Mucosa of stomach (tissue), 1 donor: Measurements from ENCODE around the gene PHLPP1.
"Not testable (repeated sequence)": the region's sequence is repeated elsewhere in the genome, so short reads cannot be mapped to it uniquely, and the experiment has no call there.

Source experiments
- H3K27me3 ChIP-seq: one replicate; pipeline ENCODE4 v1.7.0; 2013; ENCODE audit warnings: mild to moderate bottlenecking, low read length; ENCODE audit not compliant: control insufficient read depth, insufficient read depth
- H3K36me3 ChIP-seq: one replicate; pipeline ENCODE4 v1.7.0; 2013; ENCODE audit warnings: low read length; ENCODE audit not compliant: control insufficient read depth, insufficient read depth
- H3K4me1 ChIP-seq: one replicate; pipeline ENCODE4 v1.7.0; 2013; ENCODE audit warnings: mild to moderate bottlenecking, low read length; ENCODE audit not compliant: control insufficient read depth, insufficient read depth
- H3K4me3 ChIP-seq: one replicate; pipeline ENCODE4 v1.7.0; 2013; ENCODE audit warnings: low read length
- H3K9ac ChIP-seq: one replicate; pipeline ENCODE4 v1.7.0; 2013; ENCODE audit warnings: mild to moderate bottlenecking, low read length, moderate library complexity
- H3K9me3 ChIP-seq: one replicate; pipeline ENCODE4 v1.7.0; 2013; ENCODE audit warnings: mild to moderate bottlenecking, low read length, moderate library complexity; ENCODE audit not compliant: control insufficient read depth
- donor health status: Pancreatic carcinoma.

The PHLPP1 gene

GRCh38 chr18:62898359-62898758 is 183.0 kb downstream of the PHLPP1 start:
- no peaks in the 10 kb centered on the region for H3K9me3 ChIP-seq
- no peak overlapping the region for H3K9ac ChIP-seq
- no peaks in the 10 kb centered on the region for H3K27me3 ChIP-seq
- H3K4me1 ChIP-seq: no peaks in the 10 kb centered on the region
- no peaks in the 10 kb centered on the region for H3K36me3 ChIP-seq
- H3K4me3 ChIP-seq: no peak overlapping the region

DNA sequence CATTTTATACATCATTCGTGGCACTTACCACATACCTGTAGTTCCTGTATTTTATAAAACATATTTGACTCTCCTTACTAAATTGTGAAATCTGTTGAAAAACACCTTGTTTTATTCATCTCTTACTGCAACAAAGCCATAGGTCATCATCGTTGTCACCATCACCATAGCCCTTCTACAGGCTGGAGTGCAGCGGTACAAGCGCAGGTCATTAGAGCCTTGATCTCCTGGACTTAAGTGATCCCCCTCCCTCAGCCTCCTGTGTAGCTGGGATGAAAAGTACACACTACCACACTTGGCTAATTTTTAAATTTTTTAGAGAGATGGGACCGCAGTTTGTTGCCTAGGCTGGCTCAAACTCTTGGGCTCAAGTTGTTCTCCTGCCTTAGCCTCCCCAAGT is 184.2 kb downstream of the PHLPP1 start:
- no peaks in the 10 kb centered on the region for H3K4me1 ChIP-seq
- H3K9ac ChIP-seq: no peak overlapping the region
- H3K27me3 ChIP-seq: no peaks in the 10 kb centered on the region
- H3K36me3 ChIP-seq: no peaks in the 10 kb centered on the region
- no peak overlapping the region for H3K4me3 ChIP-seq
- no peaks in the 10 kb centered on the region for H3K9me3 ChIP-seq

DNA sequence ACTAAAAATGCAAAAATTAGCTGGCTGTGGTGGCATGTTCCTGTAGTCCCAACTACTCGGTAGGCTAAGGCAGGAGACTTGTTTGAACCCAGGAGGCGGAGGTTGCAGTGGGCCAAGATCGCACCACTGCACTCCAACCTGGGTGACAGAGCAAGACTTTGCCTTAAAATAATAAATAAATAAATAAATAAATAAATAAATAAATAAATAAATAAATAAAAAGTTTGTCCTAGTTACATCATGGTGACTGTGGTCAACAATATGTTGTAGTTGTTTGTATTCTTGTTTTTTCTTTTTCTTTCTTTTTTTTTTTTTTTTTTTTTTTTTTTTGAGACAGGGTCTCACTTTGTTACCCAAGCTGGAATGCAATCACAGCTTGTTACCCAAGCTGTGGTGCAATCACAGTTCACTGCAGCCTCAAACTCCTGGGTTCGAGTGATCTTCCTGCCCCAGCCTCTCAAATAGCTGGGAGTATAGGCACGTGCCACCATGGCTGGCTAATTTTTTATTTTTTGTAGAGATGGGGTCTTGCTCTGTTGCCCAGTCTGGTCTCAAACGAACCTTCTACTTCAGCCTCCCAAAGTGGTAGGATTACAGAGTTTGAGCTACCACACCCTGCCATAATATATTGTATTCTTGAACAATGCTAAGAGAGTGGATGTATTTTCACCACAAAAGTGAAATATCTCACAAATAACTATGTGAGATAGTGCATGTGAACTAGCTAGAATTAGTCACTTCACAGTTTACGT is 185.0 kb downstream of the PHLPP1 start:
- no peaks in the 10 kb centered on the region for H3K36me3 ChIP-seq
- no peaks in the 10 kb centered on the region for H3K4me1 ChIP-seq
- H3K27me3 ChIP-seq: no peaks in the 10 kb centered on the region
- H3K9ac ChIP-seq: no peak overlapping the region
- H3K4me3 ChIP-seq: no peak overlapping the region
- no peaks in the 10 kb centered on the region for H3K9me3 ChIP-seq

DNA sequence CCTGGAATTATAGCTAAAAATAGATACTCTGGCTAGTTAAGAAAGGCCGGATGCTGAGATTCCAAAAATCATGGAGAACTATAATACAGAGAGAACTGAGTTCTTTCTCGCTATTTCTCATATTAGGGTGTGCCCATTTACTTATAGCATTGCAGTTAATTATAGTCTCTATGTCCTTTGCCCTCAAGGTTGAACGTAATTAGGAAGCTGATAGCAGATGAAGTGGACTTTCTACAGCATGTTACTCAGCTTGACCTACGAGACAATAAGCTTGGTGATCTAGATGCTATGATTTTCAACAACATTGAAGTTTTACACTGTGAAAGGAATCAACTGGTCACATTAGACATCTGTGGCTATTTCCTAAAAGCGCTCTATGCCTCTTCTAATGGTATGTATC is 187.4 kb downstream of the PHLPP1 start:
- Histone ChIP-seq H3K36me3 (no peaks in the 10 kb centered on the region), H3K27me3 (no peaks in the 10 kb centered on the region), H3K4me1 (no peaks in the 10 kb centered on the region), H3K9me3 (no peaks in the 10 kb centered on the region), H3K9ac (no peak overlapping the region), H3K4me3 (no peak overlapping the region)

GRCh38 chr18:62904396-62905285 is 189.3 kb downstream of the PHLPP1 start:
- Histone ChIP-seq H3K4me1 (no peaks in the 10 kb centered on the region), H3K9me3 (no peaks in the 10 kb centered on the region), H3K36me3 (no peaks in the 10 kb centered on the region), H3K27me3 (no peaks in the 10 kb centered on the region), H3K9ac (no peak overlapping the region), H3K4me3 (no peak overlapping the region)

- H3K27me3 ChIP-seq: no peaks in the 10 kb centered on the region
- no peaks in the 10 kb centered on the region for H3K4me1 ChIP-seq
- H3K9ac ChIP-seq: no peak overlapping the region
- H3K36me3 ChIP-seq: no peaks in the 10 kb centered on the region
- no peak overlapping the region for H3K4me3 ChIP-seq
- no peaks in the 10 kb centered on the region for H3K9me3 ChIP-seq
Observed at GRCh38 chr18:62912885-62913284, 197.5 kb downstream of the PHLPP1 start.

DNA sequence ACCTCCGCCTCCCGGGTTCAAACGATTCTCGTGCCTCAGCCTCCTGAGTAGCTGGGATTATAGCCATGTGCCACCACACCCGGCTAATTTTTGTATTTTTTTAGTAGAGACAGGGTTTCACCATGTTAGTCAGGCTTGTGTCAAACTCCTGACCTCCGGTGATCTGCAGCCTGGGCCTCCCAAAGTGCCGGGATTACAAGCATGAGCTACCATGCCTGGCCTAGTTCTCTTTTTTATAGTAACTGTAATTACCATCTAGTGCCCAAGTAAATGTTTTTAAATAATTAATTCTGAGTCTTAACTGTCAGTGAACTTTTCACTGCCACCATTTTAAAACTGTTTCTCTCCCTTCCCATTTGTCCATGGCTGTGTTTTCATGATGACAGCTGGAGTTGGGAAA is 198.5 kb downstream of the PHLPP1 start:
- H3K36me3 ChIP-seq, H3K9ac ChIP-seq, H3K4me1 ChIP-seq, H3K4me3 ChIP-seq, H3K27me3 ChIP-seq, H3K9me3 ChIP-seq: not testable (repeated sequence)

GRCh38 chr18:62914871-62915392 is 199.6 kb downstream of the PHLPP1 start:
- Histone ChIP-seq H3K9ac (no peak overlapping the region), H3K9me3 (no peaks in the 10 kb centered on the region), H3K4me1 (no peaks in the 10 kb centered on the region), H3K36me3 (no peaks in the 10 kb centered on the region), H3K4me3 (no peak overlapping the region), H3K27me3 (no peaks in the 10 kb centered on the region)

- H3K36me3 ChIP-seq: no peaks in the 10 kb centered on the region
- H3K4me1 ChIP-seq: no peaks in the 10 kb centered on the region
- H3K9ac ChIP-seq: no peak overlapping the region
- no peaks in the 10 kb centered on the region for H3K27me3 ChIP-seq
- H3K9me3 ChIP-seq: no peaks in the 10 kb centered on the region
- no peak overlapping the region for H3K4me3 ChIP-seq
Observed at GRCh38 chr18:62918361-62918760, 203.0 kb downstream of the PHLPP1 start.

GRCh38 chr18:62919109-62919838 is 203.9 kb downstream of the PHLPP1 start:
- Histone ChIP-seq H3K9me3 (no peaks in the 10 kb centered on the region), H3K27me3 (no peaks in the 10 kb centered on the region), H3K9ac (no peak overlapping the region), H3K36me3 (no peaks in the 10 kb centered on the region), H3K4me3 (no peak overlapping the region), H3K4me1 (no peaks in the 10 kb centered on the region)

DNA sequence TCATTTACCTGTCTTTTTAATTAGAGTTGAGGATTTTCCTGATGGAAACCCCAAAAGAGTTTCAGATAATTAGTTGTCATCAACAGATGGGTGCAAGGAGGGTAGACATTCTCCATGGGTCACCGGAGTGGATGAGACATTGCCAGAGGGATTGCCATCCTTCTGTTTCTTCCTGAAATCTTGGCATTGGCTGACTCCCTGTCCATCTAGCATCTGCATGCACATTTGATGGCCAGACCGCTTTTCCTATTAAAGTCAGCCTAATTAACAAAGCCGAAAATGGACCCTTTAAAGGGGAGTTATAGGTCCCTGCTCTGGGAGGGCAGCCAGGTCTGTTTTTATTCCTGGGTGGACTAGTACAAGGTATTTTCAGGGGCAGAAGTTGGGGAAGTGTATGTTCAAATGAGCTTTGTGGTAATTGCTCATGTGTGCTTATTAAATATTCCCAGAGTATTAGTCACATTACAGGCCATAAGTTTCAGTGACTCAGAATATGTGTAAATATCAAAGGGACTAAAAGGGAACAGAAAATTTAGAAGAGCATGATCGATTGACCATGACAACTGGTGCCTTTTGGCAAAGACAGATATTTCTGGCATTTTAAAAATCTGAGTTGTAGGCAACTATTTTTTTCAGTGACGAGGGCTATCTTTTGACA is 209.8 kb downstream of the PHLPP1 start:
- Histone ChIP-seq H3K9me3 (no peaks in the 10 kb centered on the region), H3K9ac (no peak overlapping the region), H3K36me3 (no peaks in the 10 kb centered on the region), H3K27me3 (no peaks in the 10 kb centered on the region), H3K4me1 (no peaks in the 10 kb centered on the region), H3K4me3 (no peak overlapping the region)
